GM12878 (cell line): Measurements from ENCODE around the gene TADA1. TPM values are rescaled to one million over a fixed set of nuclear protein-coding genes. Genes with fewer than 3 reads are reported as not detected.

Experiments used
- polyA plus RNA-seq, 11 experiments: library from polyadenylated mRNA; depleted of rRNA in 4 of 11; unstranded in 6 of 11; stranded (reverse) in 5 of 11; fragments of >200 nt; fragmentation: Nextera tagmentation in 4 of 11; fragmentation: Illumina TruSeq in 1 of 11; extraction: Ambion mirVana in 4 of 11; extraction: Trizol in 1 of 11; gene quantifications; 1 replicate in 1 of 11; 2 replicates in 10 of 11; pipeline versions ENCODE4 v1.2.1 to v1.2.3, GENCODE V29; 2011 to 2016; ENCODE audit warnings: inconsistent platforms in 2 of 11, missing spikeins in 2 of 11, low read depth in 1 of 11
- total RNA-seq, 4 experiments: library from RNA; depleted of rRNA in 3 of 4; stranded (reverse); fragments of >200 nt in 3 of 4; fragmentation: Illumina TruSeq in 1 of 4; extraction: Trizol in 1 of 4; gene quantifications; 2 replicates each; pipeline versions ENCODE4 v1.2.1 to v1.2.3, GENCODE V29; 2013 to 2021

Gene TADA1
- total and polyA plus RNA-seq, 10 of the 15 experiments (the other 5 are each of a cell fraction or from before 2014, with no cell fraction given), result 15.2 to 38.6 (median 26.5) TPM

Other genes starting within 250 kb of the TADA1 start
- gene POGK, start 36.8 kb downstream of the TADA1 start, total RNA-seq (2014; rRNA removed), result 24.9 and 28.0 TPM in 2 replicates
- gene POGK, start 36.8 kb downstream of the TADA1 start, total RNA-seq (2014; rRNA removed; fragmentation: Illumina TruSeq; extraction: Trizol), result 29.1 and 30.1 TPM in 2 replicates
- gene POGK, start 36.8 kb downstream of the TADA1 start, total RNA-seq (2021), result 34.6 and 37.3 TPM in 2 replicates
- gene POGK, start 36.8 kb downstream of the TADA1 start, polyA plus RNA-seq (2011; rRNA removed), result 12.8 and 13.9 TPM in 2 replicates
- gene POGK, start 36.8 kb downstream of the TADA1 start, polyA plus RNA-seq (2014; fragmentation: Illumina TruSeq; extraction: Trizol), result 27.7 and 27.8 TPM in 2 replicates
- 1 to 10 TPM; 5.3 to 8.1 TPM for gene POGK, start 36.8 kb downstream of the TADA1 start, polyA plus RNA-seq (2014; fragmentation: Nextera tagmentation; extraction: Ambion mirVana)
- 16.2 and 17.6 TPM in 2 replicates for gene POGK, start 36.8 kb downstream of the TADA1 start, polyA plus RNA-seq (2014; rRNA removed)
- 10 to 100 TPM; 18.2 to 19.1 TPM for gene POGK, start 36.8 kb downstream of the TADA1 start, polyA plus RNA-seq (2016; fragmentation: Nextera tagmentation; extraction: Ambion mirVana)
- gene ILDR2, start 99.3 kb upstream of the TADA1 start, total RNA-seq (2014; rRNA removed), result 4.8 and 4.9 TPM in 2 replicates
- 3.2 and 4.2 TPM in 2 replicates for gene ILDR2, start 99.3 kb upstream of the TADA1 start, total RNA-seq (2014; rRNA removed; fragmentation: Illumina TruSeq; extraction: Trizol)
- gene ILDR2, start 99.3 kb upstream of the TADA1 start, total RNA-seq (2021), result 5.3 and 5.4 TPM in 2 replicates
- gene ILDR2, start 99.3 kb upstream of the TADA1 start, polyA plus RNA-seq (2011; rRNA removed), result 0.03 and 0.05 TPM in 2 replicates
- gene ILDR2, start 99.3 kb upstream of the TADA1 start, polyA plus RNA-seq (2014; fragmentation: Illumina TruSeq; extraction: Trizol), result 4.3 and 4.7 TPM in 2 replicates
- gene ILDR2, start 99.3 kb upstream of the TADA1 start, polyA plus RNA-seq (2014; fragmentation: Nextera tagmentation; extraction: Ambion mirVana), result under 1 TPM; 0.27 to 0.56 TPM
- gene ILDR2, start 99.3 kb upstream of the TADA1 start, polyA plus RNA-seq (2014; rRNA removed), result 1.9 and 2.7 TPM in 2 replicates
- gene ILDR2, start 99.3 kb upstream of the TADA1 start, polyA plus RNA-seq (2016; fragmentation: Nextera tagmentation; extraction: Ambion mirVana), result 1 to 10 TPM in 1 of 2 experiments, under 1 TPM in 1; 0.74 to 1.0 TPM
- gene MAEL, start 113.0 kb upstream of the TADA1 start, total RNA-seq (2014; rRNA removed), result 0.11 and 0.16 TPM in 2 replicates
- 0.14 and 0.40 TPM in 2 replicates for gene MAEL, start 113.0 kb upstream of the TADA1 start, total RNA-seq (2014; rRNA removed; fragmentation: Illumina TruSeq; extraction: Trizol)
- gene MAEL, start 113.0 kb upstream of the TADA1 start, total RNA-seq (2021), result 0.10 and 0.27 TPM in 2 replicates
- not detected in 2 replicates for gene MAEL, start 113.0 kb upstream of the TADA1 start, polyA plus RNA-seq (2011; rRNA removed)
- gene MAEL, start 113.0 kb upstream of the TADA1 start, polyA plus RNA-seq (2014; fragmentation: Illumina TruSeq; extraction: Trizol), result 0.34 and 0.44 TPM in 2 replicates
- under 1 TPM; 0.11 to 0.43 TPM for gene MAEL, start 113.0 kb upstream of the TADA1 start, polyA plus RNA-seq (2014; fragmentation: Nextera tagmentation; extraction: Ambion mirVana)
- 0.10 and 0.17 TPM in 2 replicates for gene MAEL, start 113.0 kb upstream of the TADA1 start, polyA plus RNA-seq (2014; rRNA removed)
- gene MAEL, start 113.0 kb upstream of the TADA1 start, polyA plus RNA-seq (2016; fragmentation: Nextera tagmentation; extraction: Ambion mirVana), result under 1 TPM in 1 of 2 experiments, not detected in 1; 0.31 TPM
- gene GPA33, start 214.1 kb upstream of the TADA1 start, total RNA-seq (2014; rRNA removed), result 0.22 and 0.23 TPM in 2 replicates
- gene GPA33, start 214.1 kb upstream of the TADA1 start, total RNA-seq (2014; rRNA removed; fragmentation: Illumina TruSeq; extraction: Trizol), result 0.13 and 0.14 TPM in 2 replicates
- 0.21 and 0.88 TPM in 2 replicates for gene GPA33, start 214.1 kb upstream of the TADA1 start, total RNA-seq (2021)
- 0.10 TPM in 1 of 2 replicates, not detected in the other for gene GPA33, start 214.1 kb upstream of the TADA1 start, polyA plus RNA-seq (2011; rRNA removed)
- gene GPA33, start 214.1 kb upstream of the TADA1 start, polyA plus RNA-seq (2014; fragmentation: Illumina TruSeq; extraction: Trizol), result 0.12 and 0.25 TPM in 2 replicates
- under 1 TPM in 1 of 2 experiments, not detected in 1; 0.09 TPM for gene GPA33, start 214.1 kb upstream of the TADA1 start, polyA plus RNA-seq (2014; fragmentation: Nextera tagmentation; extraction: Ambion mirVana)
- gene GPA33, start 214.1 kb upstream of the TADA1 start, polyA plus RNA-seq (2014; rRNA removed), result 0.14 and 0.27 TPM in 2 replicates
- gene GPA33, start 214.1 kb upstream of the TADA1 start, polyA plus RNA-seq (2016; fragmentation: Nextera tagmentation; extraction: Ambion mirVana), result under 1 TPM; 0.21 to 0.24 TPM
- gene STYXL2, start 217.8 kb upstream of the TADA1 start, total RNA-seq (2014; rRNA removed), result under 0.01 TPM in 1 of 2 replicates, not detected in the other
- gene STYXL2, start 217.8 kb upstream of the TADA1 start, total RNA-seq (2014; rRNA removed; fragmentation: Illumina TruSeq; extraction: Trizol), result not detected in 2 replicates
- 0.08 TPM in 2 replicates for gene STYXL2, start 217.8 kb upstream of the TADA1 start, total RNA-seq (2021)
- not detected in 2 replicates for gene STYXL2, start 217.8 kb upstream of the TADA1 start, polyA plus RNA-seq (2011; rRNA removed)
- 0.03 TPM in 1 of 2 replicates, not detected in the other for gene STYXL2, start 217.8 kb upstream of the TADA1 start, polyA plus RNA-seq (2014; fragmentation: Illumina TruSeq; extraction: Trizol)
- gene STYXL2, start 217.8 kb upstream of the TADA1 start, polyA plus RNA-seq (2014; fragmentation: Nextera tagmentation; extraction: Ambion mirVana), result not detected
- gene STYXL2, start 217.8 kb upstream of the TADA1 start, polyA plus RNA-seq (2014; rRNA removed), result 0.01 TPM in 1 of 2 replicates, not detected in the other
- not detected for gene STYXL2, start 217.8 kb upstream of the TADA1 start, polyA plus RNA-seq (2016; fragmentation: Nextera tagmentation; extraction: Ambion mirVana)